Ishikawa (cell line): ENCODE results near the gene OR9A2.

Experiments used
- CEBPB ChIP-seq: IDR thresholded peaks from 2 replicates; pipeline ENCODE4 v1.6.1; 2012
- CREB1 ChIP-seq: IDR thresholded peaks from 2 replicates; pipeline ENCODE4 v1.6.1; 2012; ENCODE audit warnings: low read depth
- EGR1 ChIP-seq: IDR thresholded peaks from 2 replicates; pipeline ENCODE4 v1.6.1; 2012
- EP300 ChIP-seq: IDR thresholded peaks from 2 replicates; pipeline ENCODE4 v1.6.1; 2012; ENCODE audit warnings: borderline replicate concordance
- FOXM1 ChIP-seq: IDR thresholded peaks from 2 replicates; pipeline ENCODE4 v1.6.1; 2012; ENCODE audit warnings: low read depth, borderline replicate concordance
- MAX ChIP-seq: IDR thresholded peaks from 2 replicates; pipeline ENCODE4 v1.6.1; 2012
- NFIC ChIP-seq: IDR thresholded peaks from 2 replicates; pipeline ENCODE4 v1.6.1; 2012
- RAD21 ChIP-seq: IDR thresholded peaks from 2 replicates; pipeline ENCODE4 v1.6.1; 2012; ENCODE audit warnings: low read depth
- REST ChIP-seq: IDR thresholded peaks from 2 replicates; pipeline ENCODE4 v1.6.1; 2012; ENCODE audit warnings: low read depth, mild to moderate bottlenecking
- TAF1 ChIP-seq: IDR thresholded peaks from 2 replicates; pipeline ENCODE4 v1.6.1; 2012; ENCODE audit warnings: low read depth, mild to moderate bottlenecking
- TCF12 ChIP-seq: IDR thresholded peaks from 2 replicates; pipeline ENCODE4 v1.6.1; 2012; ENCODE audit warnings: low read depth
- TEAD4 ChIP-seq: IDR thresholded peaks from 2 replicates; pipeline ENCODE4 v1.6.1; 2012
- USF1 ChIP-seq: IDR thresholded peaks from 2 replicates; pipeline ENCODE4 v1.6.1; 2012
- YY1 ChIP-seq: IDR thresholded peaks from 2 replicates; pipeline ENCODE4 v1.6.1; 2012; ENCODE audit warnings: low read depth
- ZBTB7A ChIP-seq: IDR thresholded peaks from 2 replicates; pipeline ENCODE4 v1.6.1; 2012; ENCODE audit warnings: low read depth

Gene OR9A2

GRCh38 chr7:143027032-143027431, at the start of gene OR9A2:
Gene OR9A2 (minus strand): TSS chr7:143027132. CDS start chr7:143027132, 0 bp downstream.
- no peak for TF ChIP-seq RAD21
- TF ChIP-seq CEBPB: no peak
- TF ChIP-seq TCF12: no peak
- no peak for TF ChIP-seq EP300
- TF ChIP-seq YY1: no peak
- no peak for TF ChIP-seq USF1
- no peak for TF ChIP-seq MAX
- TF ChIP-seq NFIC: no peak
- no peak for TF ChIP-seq CREB1
- TF ChIP-seq TAF1: no peak
- no peak for TF ChIP-seq REST
- TF ChIP-seq TEAD4: no peak
- TF ChIP-seq ZBTB7A: no peak
- no peak for TF ChIP-seq EGR1
- TF ChIP-seq FOXM1: no peak

- TF ChIP-seq EGR1 (no peak), FOXM1 (no peak), TEAD4 (no peak), CEBPB (no peak), TAF1 (no peak), NFIC (no peak), EP300 (no peak)
Observed at GRCh38 chr7:143074141-143074540, 47.2 kb upstream of the OR9A2 start.

GRCh38 chr7:143073556-143073955, 46.6 kb upstream of the OR9A2 start:
- no peak for TF ChIP-seq NFIC
- TF ChIP-seq EP300: no peak
- no peak for TF ChIP-seq MAX
- TF ChIP-seq CREB1: no peak
- TF ChIP-seq TEAD4: no peak

- TF ChIP-seq MAX: no peak
- TF ChIP-seq YY1: no peak
- no peak for TF ChIP-seq REST
- TF ChIP-seq CEBPB: no peak
- no peak for TF ChIP-seq TAF1
- TF ChIP-seq NFIC: no peak
- TF ChIP-seq EGR1: no peak
Observed at GRCh38 chr7:143069912-143070500, 43.1 kb upstream of the OR9A2 start.

- TF ChIP-seq CEBPB: no peak
- no peak for TF ChIP-seq REST
- no peak for TF ChIP-seq NFIC
Observed at GRCh38 chr7:143068446-143068845, 41.5 kb upstream of the OR9A2 start.

- TF ChIP-seq TEAD4 (no peak), RAD21 (no peak), EGR1 (no peak), TAF1 (no peak), USF1 (no peak), REST (no peak), CEBPB (no peak), FOXM1 (no peak), ZBTB7A (no peak), EP300 (no peak), NFIC (no peak), YY1 (no peak)
Observed at GRCh38 chr7:143063741-143064140, 36.8 kb upstream of the OR9A2 start.
